GM18517 (cell line): ENCODE results near the gene ANK3.

Source experiments
- ATAC-seq: cut with Tn5 transposase; IDR thresholded peaks from one replicate; pipeline ENCODE4 v1.9.1; 2021; ENCODE audit warnings: mild to moderate bottlenecking, moderate library complexity; ENCODE audit not compliant: unreplicated experiment

The ANK3 gene

DNA sequence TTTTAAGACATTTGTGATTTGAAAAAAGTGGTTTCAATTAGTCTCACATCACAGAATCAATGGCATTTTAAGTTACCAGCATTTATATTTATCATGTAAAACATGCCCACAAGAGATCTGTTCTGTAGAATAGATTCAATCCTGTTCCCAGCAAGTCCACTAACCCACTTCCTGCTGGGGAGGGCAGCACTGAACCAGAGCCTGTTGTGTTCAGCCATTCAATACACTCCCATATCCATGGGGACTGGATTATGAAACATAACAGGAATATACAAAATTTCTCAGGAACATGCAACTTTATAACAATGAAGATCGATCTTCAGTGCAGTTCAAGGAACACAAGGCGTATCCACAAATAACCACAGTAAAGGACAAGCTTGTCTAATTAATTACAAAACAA, 24.4 kb upstream of the ANK3 start:
- ATAC-seq: no peak

DNA sequence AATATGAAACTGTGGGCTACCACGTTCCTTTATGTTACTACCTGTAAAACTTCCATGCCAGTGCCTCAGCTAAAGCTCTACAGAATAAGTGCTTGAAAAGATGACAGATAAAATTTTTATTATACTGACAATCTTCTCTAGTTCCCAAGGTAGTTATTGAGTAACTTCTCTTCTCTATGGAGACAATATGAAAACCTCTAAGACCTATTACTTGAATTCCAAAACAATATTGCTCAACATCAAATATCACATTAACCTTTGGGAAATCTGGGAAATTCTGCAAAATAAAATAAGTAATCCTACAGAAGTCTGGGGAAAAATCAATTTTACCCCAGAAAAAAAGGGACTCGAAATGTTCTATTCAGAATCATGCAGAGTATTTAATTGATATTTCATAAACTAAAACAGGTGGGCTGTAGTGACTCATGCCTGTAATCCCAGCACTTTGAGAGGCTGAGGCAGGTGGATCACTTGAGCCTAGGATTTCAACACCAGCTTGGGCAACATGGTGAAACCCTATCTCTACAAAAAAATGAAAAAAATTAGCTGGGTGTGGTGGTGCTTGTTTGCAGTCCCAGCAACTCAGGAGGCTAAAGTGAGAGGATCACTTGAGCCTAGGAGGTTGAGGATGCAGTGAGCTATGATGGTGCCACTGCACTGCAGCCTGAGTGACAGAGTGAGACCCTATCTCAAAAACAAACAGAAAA, 23.8 kb upstream of the ANK3 start:
- ATAC-seq: no peak

DNA sequence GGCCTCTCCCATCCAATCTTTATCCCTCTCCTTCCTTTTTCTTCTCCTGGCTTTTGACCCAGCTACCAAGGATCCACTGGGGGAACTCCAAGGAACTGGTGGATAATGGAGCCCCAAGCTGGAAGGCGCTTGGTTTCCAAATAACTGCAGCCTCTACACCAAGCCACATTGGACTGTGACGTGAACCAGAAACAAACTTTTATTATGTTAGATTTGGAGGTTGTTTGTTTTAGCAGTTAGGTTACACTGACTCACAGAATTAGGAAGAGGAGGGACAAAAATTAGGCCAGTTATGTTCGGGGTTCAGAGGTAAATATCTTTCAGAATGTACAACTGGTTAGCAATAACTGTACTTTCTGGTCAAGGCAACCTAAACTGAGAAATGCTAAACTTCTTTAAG, 21.3 kb upstream of the ANK3 start:
- no peak for ATAC-seq

GRCh38 chr10:60409202-60409601, 19.5 kb upstream of the ANK3 start:
- ATAC-seq: no peak

DNA sequence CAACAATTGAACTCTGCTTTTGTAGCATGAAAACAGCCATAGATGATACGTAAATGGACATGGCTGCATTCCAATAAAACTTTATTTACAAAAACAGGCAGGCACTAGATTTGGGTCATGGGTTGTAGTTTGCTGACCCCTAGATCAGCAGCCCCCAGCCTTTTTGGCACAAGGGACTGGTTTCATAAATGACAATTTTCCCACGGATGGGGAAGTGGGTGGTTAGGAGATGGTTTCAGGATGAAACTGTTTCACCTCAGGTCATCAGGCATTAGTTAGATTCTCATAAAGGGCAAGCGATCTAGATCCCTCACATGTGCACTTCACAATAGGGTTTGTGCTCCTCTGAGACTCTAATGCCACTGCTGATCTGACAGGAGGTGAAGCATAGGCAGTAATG, 16.5 kb upstream of the ANK3 start:
- no peak for ATAC-seq

- ATAC-seq: no peak
Measured at GRCh38 chr10:60405172-60405571, 15.5 kb upstream of the ANK3 start.

- no peak for ATAC-seq
Measured at GRCh38 chr10:60403168-60403873, 13.6 kb upstream of the ANK3 start.

- no peak for ATAC-seq
Measured at GRCh38 chr10:60400366-60400765, 10.7 kb upstream of the ANK3 start.

DNA sequence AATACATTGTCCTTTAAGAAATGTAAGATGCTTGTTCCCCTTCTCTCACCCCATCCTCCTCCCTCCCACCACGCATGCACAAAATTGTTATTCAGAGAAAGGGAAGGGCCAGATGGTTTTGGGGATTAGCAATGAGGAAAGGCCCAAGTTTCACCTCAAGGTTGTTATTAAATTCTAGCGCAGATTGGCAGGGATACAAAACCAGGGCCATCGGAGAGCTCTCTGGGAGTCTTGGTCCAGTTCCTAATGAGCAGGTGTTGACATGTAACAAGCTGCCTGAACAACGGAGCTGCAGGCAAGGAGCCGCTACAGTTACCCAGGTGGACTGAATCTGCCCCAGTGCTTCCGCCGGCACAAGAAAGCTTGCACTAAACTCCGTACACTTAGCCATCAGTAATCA, 9.7 kb upstream of the ANK3 start:
- ATAC-seq: no peak

DNA sequence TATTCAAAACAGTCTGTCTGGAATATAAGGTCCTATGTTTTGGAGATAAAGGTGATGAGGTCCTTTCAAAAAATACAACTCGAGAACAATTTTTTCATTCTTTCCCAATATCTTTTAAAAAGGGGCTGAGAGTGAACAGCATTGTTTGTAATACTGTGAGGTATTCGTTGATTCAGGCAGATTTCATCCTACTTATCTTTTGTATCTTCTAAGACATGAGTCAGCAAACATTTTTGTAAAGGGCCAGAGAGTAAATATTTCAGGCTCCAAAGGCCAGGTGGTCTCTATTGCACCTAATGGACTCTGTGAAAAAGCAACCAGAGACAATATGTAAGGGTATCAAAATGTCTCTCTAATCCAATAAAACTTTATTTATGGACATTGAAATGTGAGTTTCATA, 8.1 kb upstream of the ANK3 start:
- ATAC-seq: no peak

GRCh38 chr10:60396766-60397165, 7.1 kb upstream of the ANK3 start:
- ATAC-seq: no peak

GRCh38 chr10:60395711-60396110, 6.0 kb upstream of the ANK3 start:
- ATAC-seq: no peak

GRCh38 chr10:60394446-60394845, 4.8 kb upstream of the ANK3 start:
- no peak for ATAC-seq

- no peak for ATAC-seq
Measured at GRCh38 chr10:60390224-60390626, 550 bp upstream of the ANK3 start.

DNA sequence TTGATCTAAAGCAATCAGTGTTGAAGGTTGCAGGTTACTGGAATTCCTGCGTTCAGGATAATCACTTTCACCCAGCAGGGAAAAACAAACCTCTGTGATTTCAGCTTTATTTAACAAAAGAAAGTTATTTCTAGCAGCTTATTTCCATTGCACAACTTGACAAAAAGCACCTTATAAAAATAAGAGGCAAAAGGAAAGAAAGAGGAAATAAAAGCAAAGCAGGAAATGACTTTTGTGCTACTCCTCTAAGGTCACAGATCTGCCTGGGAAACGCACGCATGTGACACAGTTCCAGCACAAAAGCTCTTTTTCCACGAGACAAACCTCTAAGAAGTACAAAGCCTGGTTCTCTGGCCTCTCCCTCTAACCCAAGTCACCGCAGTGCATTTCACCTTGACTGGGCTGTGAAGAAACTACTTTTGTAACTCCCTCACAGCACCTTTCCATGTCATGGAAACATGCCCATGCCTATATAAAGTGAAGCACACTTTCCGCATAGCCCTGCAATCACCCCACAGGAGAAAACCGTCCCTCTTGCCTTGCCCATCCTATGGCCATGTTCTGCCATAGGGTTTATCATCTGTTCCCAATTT, 870 bp downstream of the ANK3 start:
- no peak for ATAC-seq

DNA sequence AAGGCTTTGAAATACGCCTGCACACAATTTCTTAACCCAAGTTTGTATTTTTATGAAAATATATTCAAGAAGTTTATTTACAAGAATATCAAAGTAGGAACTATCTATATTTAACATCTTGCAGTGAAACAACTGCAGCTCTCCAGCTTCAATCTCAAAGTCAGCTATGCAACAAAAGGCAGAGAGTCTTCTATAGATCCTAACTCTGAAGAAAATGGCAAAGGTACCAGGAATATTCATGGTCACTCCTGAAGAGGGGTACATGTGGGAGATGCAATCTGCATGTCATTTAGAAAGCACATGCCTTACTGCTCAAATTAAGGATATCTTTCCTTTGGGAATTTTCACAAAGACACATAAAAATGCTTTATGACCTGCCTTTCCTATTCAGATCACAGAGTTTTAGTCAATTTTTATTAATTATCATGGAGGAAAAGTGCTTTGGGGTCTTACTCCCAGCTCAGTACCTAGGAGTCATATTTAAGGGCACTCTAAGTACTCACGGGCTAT, 1.5 kb downstream of the ANK3 start:
- ATAC-seq: no peak

- ATAC-seq: no peak
Measured at GRCh38 chr10:60387531-60387930, 2.1 kb downstream of the ANK3 start.

DNA sequence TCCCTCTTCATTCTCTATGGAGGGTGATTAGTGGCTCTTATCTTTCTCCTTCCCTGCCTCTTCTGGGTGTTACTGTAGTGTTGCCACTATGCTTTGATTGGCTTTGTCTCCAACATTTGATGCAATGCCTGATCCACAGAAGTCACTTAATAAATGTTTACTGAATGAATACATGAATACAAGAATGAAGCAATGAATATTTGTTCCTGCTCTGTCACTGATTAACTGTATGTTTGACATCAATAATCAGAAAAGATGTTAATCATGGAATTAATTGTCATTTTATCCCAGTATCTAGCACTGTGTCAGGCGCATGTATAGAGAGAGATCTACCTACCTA, 4.3 kb downstream of the ANK3 start:
- no peak for ATAC-seq

- ATAC-seq: no peak
Measured at GRCh38 chr10:60384708-60385398, 4.8 kb downstream of the ANK3 start.

DNA sequence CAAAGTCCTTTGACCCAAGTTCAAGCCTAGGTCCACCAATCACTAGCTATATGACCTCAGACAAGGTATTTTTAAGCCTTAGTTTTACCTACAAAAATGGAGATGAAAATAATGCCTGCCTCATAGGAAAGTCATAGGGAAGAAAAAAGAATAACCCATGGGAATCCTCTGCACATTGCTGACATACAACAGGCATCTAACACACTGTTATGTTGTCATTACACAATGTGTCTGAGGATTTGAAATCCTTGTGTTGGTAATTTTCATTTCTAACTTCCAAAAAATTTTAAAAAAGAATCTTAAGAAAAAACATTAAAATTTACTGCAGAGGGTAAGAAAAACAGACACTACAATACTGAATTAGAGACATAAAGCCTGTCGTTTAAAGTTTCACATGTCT, 5.7 kb downstream of the ANK3 start:
- ATAC-seq: no peak

DNA sequence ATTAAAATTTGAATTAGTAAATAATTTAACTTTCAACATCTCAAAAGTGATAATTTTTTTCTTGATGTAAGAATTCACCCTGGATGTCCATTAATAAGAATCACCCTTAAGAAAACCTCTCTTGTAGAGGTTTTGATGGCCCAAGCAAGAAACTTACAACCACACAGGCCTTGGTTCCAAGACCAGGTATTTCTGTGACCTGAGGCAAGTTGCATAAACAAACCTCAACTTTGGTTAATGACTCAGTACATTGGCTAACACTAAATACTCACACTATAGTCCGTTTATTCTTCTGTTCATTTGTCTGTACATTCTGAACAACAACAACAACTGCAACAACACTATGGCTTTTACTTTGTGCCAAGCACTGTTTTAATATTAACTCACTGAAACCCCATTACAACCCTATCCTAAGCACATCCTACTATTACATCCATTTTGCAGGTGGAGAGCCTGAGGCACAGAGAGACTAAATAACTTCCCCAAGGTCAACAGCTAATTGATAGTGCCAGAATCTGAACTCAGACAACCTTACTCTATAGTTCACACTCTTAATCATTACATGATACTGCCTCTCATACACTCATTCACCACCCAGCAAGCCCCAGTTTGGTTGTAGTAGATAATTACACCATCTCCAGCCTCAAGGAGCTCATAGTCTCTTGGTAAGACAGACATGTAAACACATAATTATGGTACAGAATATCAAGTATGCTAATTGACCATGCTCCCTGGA, 6.6 kb downstream of the ANK3 start:
- no peak for ATAC-seq
